GM12801 (cell line): ENCODE data around the gene ANGPTL2.

ENCODE experiments used
- CTCF ChIP-seq: IDR thresholded peaks from one replicate; pipeline ENCODE4 v1.5.1; 2011; ENCODE audit warnings: control low read depth; ENCODE audit not compliant: insufficient read length; ENCODE audit errors: extremely low read depth

Gene ANGPTL2

GRCh38 chr9:127159949-127160610, 37.6 kb upstream of the ANGPTL2 start:
- TF ChIP-seq CTCF = no peak

GRCh38 chr9:127159325-127159801, 36.9 kb upstream of the ANGPTL2 start:
- TF ChIP-seq CTCF = no peak

GRCh38 chr9:127158786-127159324, 36.4 kb upstream of the ANGPTL2 start:
- no peak for TF ChIP-seq CTCF

- no peak for TF ChIP-seq CTCF
These were observed 33.0 kb upstream of the ANGPTL2 start for GRCh38 chr9:127155314-127155960.

GRCh38 chr9:127154390-127155191, 32.2 kb upstream of the ANGPTL2 start:
- TF ChIP-seq CTCF = no peak

GRCh38 chr9:127154003-127154389, 31.6 kb upstream of the ANGPTL2 start:
- TF ChIP-seq CTCF = no peak

GRCh38 chr9:127153501-127153900, 31.1 kb upstream of the ANGPTL2 start:
- no peak for TF ChIP-seq CTCF
